Thyroid gland (tissue), 4 donors: ENCODE results near the gene XRCC4. TPM values are rescaled to one million over a fixed set of nuclear protein-coding genes. Genes with fewer than 3 reads are reported as not detected.

ENCODE experiments used
- DNase-seq, 2 donors: peaks; one replicate each; pipeline ENCODE4 v3.0.0-alpha.2; 2019
- H3K27ac ChIP-seq, 3 donors: fragments of 200-600 bp; sonication (generic); 1 replicate in 2 of 3; 2 replicates in 1 of 3; pipeline ENCODE4 v1.5.1; 2016 to 2019; ENCODE audit warnings: mild to moderate bottlenecking in 1 of 3, moderate library complexity in 1 of 3
- H3K27me3 ChIP-seq: fragments of 200-600 bp; sonication (generic); one replicate; pipeline ENCODE4 v1.5.1; 2019
- H3K36me3 ChIP-seq, 2 donors: fragments of 200-600 bp; sonication (generic); one replicate each; pipeline ENCODE4 v1.5.1; 2016 to 2019
- H3K4me1 ChIP-seq, 2 donors: fragments of 200-600 bp; sonication (generic); one replicate each; pipeline ENCODE4 v1.5.1; 2017 to 2019
- H3K4me3 ChIP-seq, 3 donors: fragments of 200-600 bp; sonication (generic); replicated peaks in 1 of 3; 1 replicate in 2 of 3; 2 replicates in 1 of 3; pipeline ENCODE4 v1.5.1; 2016; ENCODE audit warnings: mild to moderate bottlenecking in 1 of 3
- H3K9me3 ChIP-seq: fragments of 200-600 bp; sonication (generic); one replicate; pipeline ENCODE4 v1.5.1; 2017
- POLR2A ChIP-seq, 2 donors: fragments of 450-650 bp; IDR thresholded peaks; one replicate each; pipeline ENCODE4 v1.6.1; 2017; ENCODE audit warnings: antibody characterized with exemption in 2 of 2, mild to moderate bottlenecking in 2 of 2, moderate library complexity in 1 of 2
- WGBS, 2 donors: methylation state at CpG; one replicate each; pipeline ENCODE4 v1.1.5; 2017; 5-methylcytosine and 5-hydroxymethylcytosine counted together
- intact Hi-C: fragments of 100-400 bp; cut with DNase I; formaldehyde crosslinking; loops from one replicate; pipeline ENCODE4 v1.15.1; 2023
- total RNA-seq, 4 donors: library from RNA; depleted of rRNA; stranded (reverse); fragments of >200 nt; gene quantifications; one replicate each; pipeline ENCODE4 v1.2.3, GENCODE V29; 2016
- TF ChIP-seq, protein P1 (sequence below), 6 experiments: fragments of 200-600 bp in 3 of 6; fragments of 450-650 bp in 3 of 6; sonication (generic) in 3 of 6; IDR thresholded peaks; one replicate each; pipeline ENCODE4 v1.5.1; 2016 to 2019; ENCODE audit warnings: antibody characterized with exemption in 6 of 6, mild to moderate bottlenecking in 2 of 6, inconsistent platforms in 1 of 6, moderate library complexity in 1 of 6

The XRCC4 gene
- total RNA-seq, 4 donors from 2014 or later: 6.7 to 11.6 (median 9.1) TPM

- no peaks in the 10 kb centered on the region for H3K9me3 ChIP-seq
- TF ChIP-seq, protein P1, sequence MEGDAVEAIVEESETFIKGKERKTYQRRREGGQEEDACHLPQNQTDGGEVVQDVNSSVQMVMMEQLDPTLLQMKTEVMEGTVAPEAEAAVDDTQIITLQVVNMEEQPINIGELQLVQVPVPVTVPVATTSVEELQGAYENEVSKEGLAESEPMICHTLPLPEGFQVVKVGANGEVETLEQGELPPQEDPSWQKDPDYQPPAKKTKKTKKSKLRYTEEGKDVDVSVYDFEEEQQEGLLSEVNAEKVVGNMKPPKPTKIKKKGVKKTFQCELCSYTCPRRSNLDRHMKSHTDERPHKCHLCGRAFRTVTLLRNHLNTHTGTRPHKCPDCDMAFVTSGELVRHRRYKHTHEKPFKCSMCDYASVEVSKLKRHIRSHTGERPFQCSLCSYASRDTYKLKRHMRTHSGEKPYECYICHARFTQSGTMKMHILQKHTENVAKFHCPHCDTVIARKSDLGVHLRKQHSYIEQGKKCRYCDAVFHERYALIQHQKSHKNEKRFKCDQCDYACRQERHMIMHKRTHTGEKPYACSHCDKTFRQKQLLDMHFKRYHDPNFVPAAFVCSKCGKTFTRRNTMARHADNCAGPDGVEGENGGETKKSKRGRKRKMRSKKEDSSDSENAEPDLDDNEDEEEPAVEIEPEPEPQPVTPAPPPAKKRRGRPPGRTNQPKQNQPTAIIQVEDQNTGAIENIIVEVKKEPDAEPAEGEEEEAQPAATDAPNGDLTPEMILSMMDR (IDR thresholded peaks at IDR 0.05): no peak
- no peak for TF ChIP-seq POLR2A (IDR thresholded peaks at IDR 0.05)
- intact Hi-C loops: no loop called here
- H3K27ac ChIP-seq: no peak overlapping the region
- no peaks in the 10 kb centered on the region for H3K27me3 ChIP-seq
- H3K4me3 ChIP-seq: no peak overlapping the region
- WGBS, 2 donors: 87 to 88% methylated on average over 2 of the region's 2 CpGs
- no peak for DNase-seq
- no peaks in the 10 kb centered on the region for H3K4me1 ChIP-seq
- H3K36me3 ChIP-seq: no peaks in the 10 kb centered on the region
Measured at GRCh38 chr5:83084336-83084735, 7.0 kb downstream of the XRCC4 start.

DNA sequence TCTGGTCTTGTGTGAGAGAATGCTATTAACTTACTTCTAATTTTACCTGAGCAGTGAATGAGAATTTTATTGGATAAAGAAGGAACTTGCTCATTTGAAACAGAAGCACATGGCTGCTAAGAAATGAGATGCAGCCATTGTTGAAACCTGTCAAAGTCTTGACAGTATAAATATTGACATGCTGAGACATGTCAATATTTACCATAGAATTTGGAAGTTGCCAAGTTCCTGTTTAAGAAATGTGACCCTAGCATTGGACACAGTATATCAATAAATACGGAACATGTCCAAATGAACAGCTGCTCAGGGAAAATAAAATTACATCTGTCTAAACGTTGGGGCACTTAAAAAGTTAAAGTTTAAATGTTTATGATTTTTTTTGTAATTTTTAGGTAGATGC, 7.8 kb downstream of the XRCC4 start:
- Histone ChIP-seq H3K36me3 (no peaks in the 10 kb centered on the region), H3K9me3 (no peaks in the 10 kb centered on the region), H3K27ac (no peak overlapping the region), H3K4me1 (no peaks in the 10 kb centered on the region), H3K27me3 (no peaks in the 10 kb centered on the region), H3K4me3 (no peak overlapping the region)
- 81 to 89% methylated on average over 2 of the region's 2 CpGs for WGBS, 2 donors
- no peak for TF ChIP-seq POLR2A (IDR thresholded peaks at IDR 0.05)
- TF ChIP-seq, protein P1 (IDR thresholded peaks at IDR 0.05): no peak
- intact Hi-C loops: no loop called here
- DNase-seq: no peak

- H3K9me3 ChIP-seq: no peaks in the 10 kb centered on the region
- no peaks in the 10 kb centered on the region for H3K36me3 ChIP-seq
- no peak for DNase-seq
- no peak overlapping the region for H3K27ac ChIP-seq
- no peaks in the 10 kb centered on the region for H3K27me3 ChIP-seq
- intact Hi-C loops: no loop called here
- WGBS, 2 donors: 95 to 96% methylated on average over 3 of the region's 3 CpGs
- H3K4me1 ChIP-seq: no peaks in the 10 kb centered on the region
- H3K4me3 ChIP-seq: no peak overlapping the region
- no peak for TF ChIP-seq POLR2A (IDR thresholded peaks at IDR 0.05)
- TF ChIP-seq, protein P1 (IDR thresholded peaks at IDR 0.05): no peak
Measured at GRCh38 chr5:83090169-83090568, 12.8 kb downstream of the XRCC4 start.

GRCh38 chr5:83092619-83093018, 15.3 kb downstream of the XRCC4 start:
- intact Hi-C loops: no loop called here
- Histone ChIP-seq H3K36me3 (no peaks in the 10 kb centered on the region), H3K4me1 (no peaks in the 10 kb centered on the region), H3K4me3 (no peak overlapping the region), H3K27ac (no peak overlapping the region), H3K9me3 (no peaks in the 10 kb centered on the region), H3K27me3 (no peaks in the 10 kb centered on the region)
- 89 to 95% methylated on average over 2 of the region's 2 CpGs for WGBS, 2 donors
- no peak for TF ChIP-seq POLR2A (IDR thresholded peaks at IDR 0.05)
- TF ChIP-seq, protein P1 (IDR thresholded peaks at IDR 0.05): no peak
- DNase-seq: no peak

DNA sequence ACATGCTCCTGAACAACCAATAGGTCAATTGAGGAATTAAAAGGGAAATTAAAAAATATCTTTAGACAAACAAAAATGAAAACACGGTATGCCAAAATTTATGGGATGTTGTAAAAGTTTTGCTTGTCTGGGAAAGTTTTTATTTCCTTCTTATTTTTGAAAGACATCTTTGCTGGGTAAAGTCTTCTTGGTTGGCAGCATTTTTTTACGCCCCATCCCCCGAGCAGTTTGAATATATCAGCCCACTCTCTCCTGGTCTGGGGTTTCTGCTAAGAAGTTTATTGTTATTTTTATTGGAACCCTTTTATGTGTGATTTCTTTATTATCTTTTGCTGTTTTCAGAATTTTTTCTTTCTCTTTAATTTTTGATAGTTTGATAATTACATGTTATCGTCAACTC, 16.3 kb downstream of the XRCC4 start:
- TF ChIP-seq POLR2A (IDR thresholded peaks at IDR 0.05): no peak
- TF ChIP-seq, protein P1 (IDR thresholded peaks at IDR 0.05): no peak

More for the DNA sequence above, 16.3 kb downstream of the XRCC4 start:
- Histone ChIP-seq H3K36me3 (no peaks in the 10 kb centered on the region), H3K27ac (no peak overlapping the region), H3K4me3 (no peak overlapping the region), H3K27me3 (no peaks in the 10 kb centered on the region), H3K4me1 (no peaks in the 10 kb centered on the region), H3K9me3 (no peaks in the 10 kb centered on the region)
- 97% methylated on average over 4 of the region's 4 CpGs for WGBS, 2 donors
- intact Hi-C loops: no loop called here
- DNase-seq: no peak
